ENCODE measurements around the gene LGALS9B.
"Not testable (repeated sequence)": the region's sequence is repeated elsewhere in the genome, so short reads cannot be mapped to it uniquely, and the experiment has no call there.

LGALS9B gene

GRCh38 chr17:20474081-20474480 is 6.7 kb upstream of the LGALS9B start:
- not testable (repeated sequence) for DNase-seq (ENCODE audit: low read depth); H3K4me3 ChIP-seq (ENCODE audit: low read depth, low read length)

GRCh38 chr17:20469946-20470345 is 2.6 kb upstream of the LGALS9B start:
- DNase-seq (ENCODE audit: low read depth); H3K4me3 ChIP-seq (ENCODE audit: low read depth, low read length): not testable (repeated sequence)

GRCh38 chr17:20469107-20469506 is 1.8 kb upstream of the LGALS9B start:
- not testable (repeated sequence) for H3K4me3 ChIP-seq (ENCODE audit: low read depth, low read length); DNase-seq (ENCODE audit: low read depth)

- DNase-seq (ENCODE audit: low read depth); H3K4me3 ChIP-seq (ENCODE audit: low read depth, low read length): not testable (repeated sequence)
Observed at GRCh38 chr17:20466999-20467398, 340 bp downstream of the LGALS9B start.

- DNase-seq (ENCODE audit: low read depth); H3K4me3 ChIP-seq (ENCODE audit: low read depth, low read length): not testable (repeated sequence)
Observed at GRCh38 chr17:20466553-20466952, 786 bp downstream of the LGALS9B start.

- DNase-seq (ENCODE audit: low read depth); H3K4me3 ChIP-seq (ENCODE audit: low read depth, low read length): not testable (repeated sequence)
Observed at GRCh38 chr17:20465535-20465934, 1.8 kb downstream of the LGALS9B start.

- not testable (repeated sequence) for H3K4me3 ChIP-seq (ENCODE audit: low read depth, low read length); DNase-seq (ENCODE audit: low read depth)
Observed at GRCh38 chr17:20464854-20465414, 2.4 kb downstream of the LGALS9B start.

GRCh38 chr17:20462158-20462557 is 5.2 kb downstream of the LGALS9B start:
- not testable (repeated sequence) for DNase-seq (ENCODE audit: low read depth); H3K4me3 ChIP-seq (ENCODE audit: low read depth, low read length)

- not testable (repeated sequence) for H3K4me3 ChIP-seq (ENCODE audit: low read depth, low read length); DNase-seq (ENCODE audit: low read depth)
Observed at GRCh38 chr17:20457848-20458381, 9.4 kb downstream of the LGALS9B start.

- not testable (repeated sequence) for H3K4me3 ChIP-seq (ENCODE audit: low read depth, low read length); DNase-seq (ENCODE audit: low read depth)
Observed at GRCh38 chr17:20455106-20455505, 12.2 kb downstream of the LGALS9B start.

- H3K4me3 ChIP-seq (ENCODE audit: low read depth, low read length); DNase-seq (ENCODE audit: low read depth): not testable (repeated sequence)
Observed at GRCh38 chr17:20453820-20454434, 13.4 kb downstream of the LGALS9B start.

- not testable (repeated sequence) for DNase-seq (ENCODE audit: low read depth)
Observed at GRCh38 chr17:20450852-20451251, 16.5 kb downstream of the LGALS9B start.

GRCh38 chr17:20447534-20448321 is 19.6 kb downstream of the LGALS9B start:
- H3K4me3 ChIP-seq (ENCODE audit: low read depth, low read length); DNase-seq (ENCODE audit: low read depth): not testable (repeated sequence)

More at GRCh38 chr17:20450852-20451251, 16.5 kb downstream of the LGALS9B start:
- H3K4me3 ChIP-seq (ENCODE audit: low read depth, low read length): not testable (repeated sequence)

GRCh38 chr17:20446895-20447294 is 20.4 kb downstream of the LGALS9B start:
- not testable (repeated sequence) for DNase-seq (ENCODE audit: low read depth); H3K4me3 ChIP-seq (ENCODE audit: low read depth, low read length)

GRCh38 chr17:20444581-20445236 is 22.6 kb downstream of the LGALS9B start:
- not testable (repeated sequence) for H3K4me3 ChIP-seq (ENCODE audit: low read depth, low read length); DNase-seq (ENCODE audit: low read depth)

GRCh38 chr17:20444173-20444572 is 23.2 kb downstream of the LGALS9B start:
- H3K4me3 ChIP-seq (ENCODE audit: low read depth, low read length); DNase-seq (ENCODE audit: low read depth): not testable (repeated sequence)

- not testable (repeated sequence) for H3K4me3 ChIP-seq (ENCODE audit: low read depth, low read length); DNase-seq (ENCODE audit: low read depth)
Observed at GRCh38 chr17:20443632-20444031, 23.7 kb downstream of the LGALS9B start.

GRCh38 chr17:20440665-20441064 is 26.7 kb downstream of the LGALS9B start:
- not testable (repeated sequence) for DNase-seq (ENCODE audit: low read depth); H3K4me3 ChIP-seq (ENCODE audit: low read depth, low read length)

GRCh38 chr17:20435166-20435565 is 32.2 kb downstream of the LGALS9B start:
- H3K4me3 ChIP-seq (ENCODE audit: low read depth, low read length); DNase-seq (ENCODE audit: low read depth): not testable (repeated sequence)

Measured in skeletal muscle cell (primary cell).